Esophagus muscularis mucosa (tissue), 4 donors: ENCODE results near the gene ABCA1. TPM values are rescaled to one million over a fixed set of nuclear protein-coding genes. Genes with fewer than 3 reads are reported as not detected.
"Not testable (repeated sequence)": the region's sequence is repeated elsewhere in the genome, so short reads cannot be mapped to it uniquely, and the experiment has no call there.

Experiments used
- DNase-seq: peaks from one replicate; pipeline ENCODE4 v3.0.0-alpha.2; 2017; ENCODE audit errors: extremely low spot score
- H3K27ac ChIP-seq, 4 donors: fragments of 200-600 bp; sonication (generic); replicated peaks in 1 of 4; 1 replicate in 3 of 4; 2 replicates in 1 of 4; pipeline ENCODE4 v1.5.1; 2016 to 2019; ENCODE audit warnings: mild to moderate bottlenecking in 1 of 4
- H3K27me3 ChIP-seq, 4 donors: fragments of 200-600 bp; sonication (generic); one replicate each; pipeline versions ENCODE4 v1.5.1 to v1.6.0; 2016 to 2019
- H3K36me3 ChIP-seq, 4 donors: fragments of 200-600 bp; sonication (generic); one replicate each; pipeline ENCODE4 v1.5.1; 2016 to 2019
- H3K4me1 ChIP-seq, 4 donors: fragments of 200-600 bp; sonication (generic); one replicate each; pipeline ENCODE4 v1.5.1; 2016 to 2019
- H3K4me3 ChIP-seq, 4 donors: fragments of 200-600 bp; sonication (generic); 1 replicate in 2 of 4; 2 replicates in 2 of 4; pipeline ENCODE4 v1.5.1; 2016 to 2019; ENCODE audit warnings: mild to moderate bottlenecking in 4 of 4, moderate library complexity in 1 of 4
- H3K9me3 ChIP-seq, 4 donors: fragments of 200-600 bp; sonication (generic); 1 replicate in 3 of 4; 2 replicates in 1 of 4; pipeline ENCODE4 v1.5.1; 2016 to 2019
- EP300 ChIP-seq: sonication (generic); formaldehyde crosslinking; IDR thresholded peaks from one replicate; pipeline ENCODE4 v1.6.1; 2017; ENCODE audit warnings: antibody characterized with exemption
- POLR2A ChIP-seq: fragments of 450-650 bp; IDR thresholded peaks from one replicate; pipeline ENCODE4 v1.6.1; 2017; ENCODE audit warnings: antibody characterized with exemption, moderate library complexity, mild to moderate bottlenecking, low read depth
- POLR2AphosphoS5 ChIP-seq, 2 donors: sonication (generic); formaldehyde crosslinking; IDR thresholded peaks; one replicate each; pipeline ENCODE4 v1.6.1; 2017; ENCODE audit warnings: antibody characterized with exemption in 2 of 2
- WGBS: methylation state at CpG from one replicate; pipeline ENCODE4 v1.1.5; 2018; 5-methylcytosine and 5-hydroxymethylcytosine counted together
- intact Hi-C: fragments of 100-400 bp; cut with DNase I; formaldehyde crosslinking; loops from one replicate; pipeline ENCODE4 v1.15.1; 2023
- total RNA-seq, 4 donors: library from RNA; depleted of rRNA; stranded (reverse); fragments of >200 nt; gene quantifications; one replicate each; pipeline versions ENCODE4 v1.1.0 to v1.2.1, GENCODE V29; 2016
- TF ChIP-seq, protein P1 (sequence below), 3 experiments: fragments of 200-600 bp in 2 of 3; fragments of 450-650 bp in 1 of 3; sonication (generic) in 2 of 3; IDR thresholded peaks; one replicate each; pipeline ENCODE4 v1.5.1; 2017 to 2019; ENCODE audit warnings: antibody characterized with exemption in 3 of 3, mild to moderate bottlenecking in 2 of 3, moderate library complexity in 1 of 3

Gene ABCA1
- total RNA-seq, 4 donors from 2014 or later = 47.8 to 73.9 (median 54.7) TPM

DNA sequence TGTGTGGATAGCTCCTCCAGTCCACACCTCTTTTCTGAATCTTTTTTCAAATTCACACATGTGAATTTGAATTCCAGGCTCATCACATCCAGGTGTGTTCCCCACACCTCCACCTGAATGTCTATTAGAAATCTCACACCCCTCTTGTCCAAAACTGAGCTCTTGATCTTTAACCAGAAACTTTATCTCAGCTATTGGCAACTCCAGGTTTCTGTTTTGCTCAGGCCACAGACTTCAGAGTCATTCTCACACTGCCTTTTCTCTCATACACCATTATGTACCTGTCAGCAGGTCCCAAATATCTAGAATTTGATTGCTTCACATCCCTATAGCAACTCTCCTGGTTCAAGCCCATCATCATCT is 152.4 kb downstream of the ABCA1 start:
- H3K27me3 ChIP-seq = no peaks in the 10 kb centered on the region
- no peak for TF ChIP-seq EP300
- H3K4me3 ChIP-seq = no peak overlapping the region
- no peak for DNase-seq
- intact Hi-C loops = no loop called here
- H3K9me3 ChIP-seq = no peaks in the 10 kb centered on the region
- no peak overlapping the region for H3K27ac ChIP-seq
- peaks cover 0 to 8% (median 5%) of the 10 kb centered on the region in 4 donors for H3K36me3 ChIP-seq
- peaks cover 0 to 16% (median 8%) of the 10 kb centered on the region in 4 donors for H3K4me1 ChIP-seq

DNA sequence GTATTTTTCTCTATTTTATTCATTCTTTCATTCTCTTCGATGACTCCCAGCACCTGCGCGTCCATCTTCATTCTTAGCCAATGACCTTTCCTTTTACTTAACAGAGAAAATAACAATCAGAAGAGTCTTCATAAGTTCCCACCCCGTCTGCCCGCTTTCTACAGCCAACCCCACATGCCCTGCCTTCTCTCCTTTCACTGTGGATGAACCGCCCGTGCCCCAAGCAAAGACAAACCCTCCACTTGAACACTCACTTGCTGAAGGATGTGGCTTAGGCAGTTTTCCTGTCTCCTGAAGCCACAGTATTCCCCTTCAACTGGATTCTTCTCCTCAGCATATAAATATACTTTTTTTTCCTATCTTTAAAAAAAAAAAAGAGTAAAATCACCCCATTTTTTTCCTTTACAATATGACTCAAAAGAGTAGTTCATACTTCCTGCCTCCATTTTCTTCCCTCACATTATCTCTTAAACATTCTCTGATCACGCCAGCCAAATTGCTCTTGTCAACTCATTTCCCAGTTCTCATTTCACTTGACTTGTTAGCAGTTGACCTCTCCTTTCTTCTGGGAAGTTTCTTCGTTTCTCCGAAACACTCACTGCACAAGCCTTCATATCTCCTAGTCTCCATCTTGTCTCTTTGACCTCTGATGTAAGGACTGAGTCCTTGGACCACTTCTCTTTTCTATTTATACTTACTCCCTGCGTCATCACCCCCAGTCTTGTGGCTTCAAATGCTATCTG is 153.0 kb downstream of the ABCA1 start:
- WGBS = 92% methylated on average over 11 of the region's 11 CpGs
- no peak overlapping the region for H3K4me3 ChIP-seq
- H3K36me3 ChIP-seq = peaks cover 0 to 5% (median 4%) of the 10 kb centered on the region in 4 donors
- H3K27ac ChIP-seq = no peak overlapping the region
- H3K4me1 ChIP-seq = peaks cover 0 to 14% (median 8%) of the 10 kb centered on the region in 4 donors
- TF ChIP-seq, protein P1, sequence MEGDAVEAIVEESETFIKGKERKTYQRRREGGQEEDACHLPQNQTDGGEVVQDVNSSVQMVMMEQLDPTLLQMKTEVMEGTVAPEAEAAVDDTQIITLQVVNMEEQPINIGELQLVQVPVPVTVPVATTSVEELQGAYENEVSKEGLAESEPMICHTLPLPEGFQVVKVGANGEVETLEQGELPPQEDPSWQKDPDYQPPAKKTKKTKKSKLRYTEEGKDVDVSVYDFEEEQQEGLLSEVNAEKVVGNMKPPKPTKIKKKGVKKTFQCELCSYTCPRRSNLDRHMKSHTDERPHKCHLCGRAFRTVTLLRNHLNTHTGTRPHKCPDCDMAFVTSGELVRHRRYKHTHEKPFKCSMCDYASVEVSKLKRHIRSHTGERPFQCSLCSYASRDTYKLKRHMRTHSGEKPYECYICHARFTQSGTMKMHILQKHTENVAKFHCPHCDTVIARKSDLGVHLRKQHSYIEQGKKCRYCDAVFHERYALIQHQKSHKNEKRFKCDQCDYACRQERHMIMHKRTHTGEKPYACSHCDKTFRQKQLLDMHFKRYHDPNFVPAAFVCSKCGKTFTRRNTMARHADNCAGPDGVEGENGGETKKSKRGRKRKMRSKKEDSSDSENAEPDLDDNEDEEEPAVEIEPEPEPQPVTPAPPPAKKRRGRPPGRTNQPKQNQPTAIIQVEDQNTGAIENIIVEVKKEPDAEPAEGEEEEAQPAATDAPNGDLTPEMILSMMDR (IDR thresholded peaks at IDR 0.05) = no peak
- TF ChIP-seq POLR2AphosphoS5 (IDR thresholded peaks at IDR 0.05) (no peak), EP300 (no peak), POLR2A (no peak)
- H3K9me3 ChIP-seq = no peaks in the 10 kb centered on the region
- DNase-seq = no peak
- intact Hi-C loops = no loop called here
- H3K27me3 ChIP-seq = no peaks in the 10 kb centered on the region

DNA sequence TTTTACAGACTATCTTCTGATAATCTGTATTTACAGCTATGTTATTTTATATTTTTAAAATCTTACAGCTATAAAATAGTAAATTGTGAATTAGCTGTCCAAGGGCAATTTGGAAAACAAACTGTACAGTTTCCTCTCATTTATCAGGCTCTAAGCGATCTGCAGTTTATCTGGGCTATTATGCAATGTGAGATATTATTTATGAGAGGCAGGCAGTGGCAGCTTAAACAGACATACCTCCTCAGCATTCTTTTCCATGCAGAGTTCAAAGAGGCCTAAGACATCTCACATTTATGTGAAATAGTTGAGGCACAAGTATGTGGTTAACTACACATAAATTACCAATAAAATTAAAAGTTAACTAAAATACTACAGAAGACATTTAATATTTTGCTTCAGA is 153.8 kb downstream of the ABCA1 start:
- no peak overlapping the region for H3K27ac ChIP-seq
- H3K4me3 ChIP-seq = no peak overlapping the region
- TF ChIP-seq POLR2A = no peak
- TF ChIP-seq, protein P1 (IDR thresholded peaks at IDR 0.05) = no peak
- no peak for TF ChIP-seq EP300
- no peak for TF ChIP-seq POLR2AphosphoS5 (IDR thresholded peaks at IDR 0.05)
- no peaks in the 10 kb centered on the region for H3K27me3 ChIP-seq
- no peaks in the 10 kb centered on the region for H3K9me3 ChIP-seq
- peaks cover 0 to 10% (median 8%) of the 10 kb centered on the region in 4 donors for H3K4me1 ChIP-seq
- no peak for DNase-seq
- intact Hi-C loops = no loop called here
- peaks cover 0 to 5% (median 0%) of the 10 kb centered on the region in 4 donors for H3K36me3 ChIP-seq
- WGBS = 75% methylated on average over 1 of the region's 1 CpG

DNA sequence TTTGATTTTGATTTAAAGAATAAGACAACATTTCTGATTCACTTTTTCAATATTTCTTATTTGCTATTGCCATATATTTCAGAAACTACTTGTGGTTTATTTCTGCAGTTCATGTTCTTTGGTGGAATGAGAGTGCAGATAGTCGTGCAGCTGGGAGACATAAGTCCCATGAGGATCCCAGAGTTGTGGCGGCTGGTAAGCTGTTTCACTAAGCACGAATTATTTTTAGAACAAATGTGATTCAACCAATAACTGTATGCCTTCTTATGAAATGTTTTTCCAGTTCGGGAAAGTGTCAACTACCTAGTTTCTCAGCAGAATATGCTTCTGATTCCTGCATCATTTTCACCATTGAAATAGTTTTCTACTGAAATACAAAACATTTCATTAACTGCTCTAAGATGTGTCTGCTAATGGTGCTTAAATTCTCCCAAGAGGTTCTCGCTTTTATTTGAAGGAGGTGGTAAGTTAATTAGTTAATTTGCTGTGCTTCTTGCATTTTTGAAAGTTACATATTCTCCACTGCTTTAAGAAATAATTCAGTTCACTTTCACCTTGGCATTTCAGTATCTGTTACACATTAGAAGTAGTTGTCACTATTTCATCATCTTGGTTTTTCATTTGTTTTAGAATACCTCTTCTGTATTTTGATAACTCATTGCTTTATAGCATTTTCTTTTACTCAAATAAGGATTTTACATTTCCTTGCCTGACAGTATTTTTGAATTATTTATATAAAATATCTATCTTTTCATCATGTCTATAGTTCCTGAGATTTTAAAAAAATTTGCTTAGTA is 155.0 kb downstream of the ABCA1 start:
- intact Hi-C loops = no loop called here
- DNase-seq = no peak
- no peaks in the 10 kb centered on the region for H3K9me3 ChIP-seq
- TF ChIP-seq POLR2AphosphoS5 (IDR thresholded peaks at IDR 0.05) (no peak), POLR2A (no peak), EP300 (no peak)
- TF ChIP-seq, protein P1 (IDR thresholded peaks at IDR 0.05) = no peak
- H3K36me3 ChIP-seq = peaks cover 0 to 9% (median 0%) of the 10 kb centered on the region in 4 donors
- H3K4me3 ChIP-seq = no peak overlapping the region
- H3K27ac ChIP-seq = no peak overlapping the region
- no peaks in the 10 kb centered on the region for H3K27me3 ChIP-seq
- WGBS = 72% methylated on average over 5 of the region's 5 CpGs
- H3K4me1 ChIP-seq = peaks cover 0 to 9% (median 5%) of the 10 kb centered on the region in 4 donors

DNA sequence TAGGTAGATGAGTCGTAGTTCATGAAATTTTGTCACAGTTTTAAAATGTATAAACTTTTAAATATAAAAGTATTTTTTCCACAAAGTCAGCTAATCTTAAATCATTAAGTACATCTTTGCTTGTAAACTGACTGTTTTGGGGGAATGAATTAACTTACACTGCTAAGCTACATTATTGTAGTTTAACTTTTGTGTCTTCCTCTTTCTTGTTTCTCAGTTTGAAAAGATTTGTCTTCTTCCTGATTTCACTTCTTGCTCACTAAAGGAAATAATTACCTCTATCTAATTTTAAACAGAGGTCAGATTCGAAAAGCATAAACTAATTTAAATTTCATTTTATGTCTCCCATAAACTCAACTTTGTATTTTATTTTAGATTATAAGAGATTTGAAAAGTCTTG is 158.3 kb downstream of the ABCA1 start:
- intact Hi-C loops = no loop called here
- H3K27ac ChIP-seq = no peak overlapping the region
- WGBS = 82% methylated on average over 2 of the region's 2 CpGs

DNA sequence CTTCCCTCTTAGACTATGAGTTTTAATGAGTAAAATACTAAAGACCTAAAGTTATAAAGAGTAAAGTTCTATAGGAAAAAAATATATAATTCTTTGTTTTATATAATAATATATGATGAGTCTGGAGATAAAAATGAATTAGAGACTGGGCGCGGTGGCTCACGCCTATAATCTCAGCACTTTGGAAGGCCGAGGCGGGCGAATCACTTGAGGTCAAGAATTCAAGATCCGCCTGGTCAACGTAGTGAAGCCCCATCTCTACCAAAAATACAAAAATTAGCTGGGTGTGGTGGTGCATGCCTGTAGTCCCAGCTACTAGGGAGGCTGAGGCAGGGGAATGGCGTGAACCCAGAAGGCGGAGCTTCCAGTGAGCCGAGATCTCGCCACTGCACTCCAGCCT is 158.9 kb downstream of the ABCA1 start:
- H3K4me3 ChIP-seq, H3K4me1 ChIP-seq, DNase-seq, H3K27ac ChIP-seq, H3K27me3 ChIP-seq, intact Hi-C loops, H3K9me3 ChIP-seq, H3K36me3 ChIP-seq: not testable (repeated sequence)
- 96% methylated on average over 12 of the region's 12 CpGs for WGBS

More for the DNA sequence above, 158.3 kb downstream of the ABCA1 start:
- DNase-seq = no peak
- Histone ChIP-seq H3K27me3 (no peaks in the 10 kb centered on the region), H3K36me3 (peaks cover 0 to 9% (median 0%) of the 10 kb centered on the region in 4 donors), H3K9me3 (no peaks in the 10 kb centered on the region), H3K4me1 (peaks cover under 1 to 4% (median 2%) of the 10 kb centered on the region in 4 donors), H3K4me3 (no peak overlapping the region)
- TF ChIP-seq, protein P1 (IDR thresholded peaks at IDR 0.05) = no peak
- TF ChIP-seq POLR2A = no peak
- no peak for TF ChIP-seq EP300
- no peak for TF ChIP-seq POLR2AphosphoS5 (IDR thresholded peaks at IDR 0.05)
